ENCODE data around the gene ASF1B. TPM values are rescaled to one million over a fixed set of nuclear protein-coding genes. Genes with fewer than 3 reads are reported as not detected.

Gene ASF1B
- total and polyA plus RNA-seq, 2 donors from 2014 or later, result 0.49 to 1.8 TPM

DNA sequence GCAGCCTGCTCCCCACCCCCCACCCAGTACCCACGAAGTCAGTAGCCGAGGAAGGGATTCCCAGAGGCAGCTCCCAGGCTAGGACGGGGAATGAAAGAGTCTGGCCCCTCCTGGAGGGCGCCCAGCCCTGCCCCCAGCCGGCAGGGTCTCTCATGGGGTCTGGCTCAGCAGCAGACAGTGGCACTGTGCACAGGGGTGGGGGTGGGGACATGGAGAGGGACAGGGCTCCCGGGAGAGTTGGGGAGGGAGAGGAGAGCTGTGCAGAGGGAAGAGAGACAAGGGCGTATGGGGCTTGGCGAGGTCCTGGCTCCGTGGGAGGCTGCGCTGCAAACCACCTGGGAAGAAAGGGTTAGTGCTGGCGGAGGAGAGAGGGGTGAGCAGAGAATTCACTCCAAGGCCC is 27.7 kb upstream of the ASF1B start:
- Histone ChIP-seq H3K9me3 (ENCODE audit: control insufficient read depth in 2 of 3, insufficient read depth in 1 of 3, low read length in 3 of 3) (no peaks in the 10 kb centered on the region), H3K9ac (ENCODE audit: low read length in 3 of 3) (no peak overlapping the region), H3K27ac (ENCODE audit: low read depth in 2 of 2, low read length in 2 of 2) (no peak overlapping the region), H3K27me3 (ENCODE audit: control insufficient read depth, insufficient read depth, low read length) (no peaks in the 10 kb centered on the region), H3K36me3 (ENCODE audit: control insufficient read depth in 2 of 3, insufficient read depth in 3 of 3, low read length in 3 of 3) (peaks cover 0 to 6% (median 2%) of the 10 kb centered on the region in 3 donors), H3K4me3 (ENCODE audit: low read length in 3 of 3) (no peak overlapping the region), H3K4me1 (ENCODE audit: control insufficient read depth in 2 of 3, insufficient read depth in 2 of 3, low read depth in 1 of 3, low read length in 3 of 3) (no peaks in the 10 kb centered on the region)
- no peak for FAIRE-seq
- intact Hi-C loops (cut with DNase I), result no loop called here
- DNase-seq, result no peak
- TF ChIP-seq, protein P1, sequence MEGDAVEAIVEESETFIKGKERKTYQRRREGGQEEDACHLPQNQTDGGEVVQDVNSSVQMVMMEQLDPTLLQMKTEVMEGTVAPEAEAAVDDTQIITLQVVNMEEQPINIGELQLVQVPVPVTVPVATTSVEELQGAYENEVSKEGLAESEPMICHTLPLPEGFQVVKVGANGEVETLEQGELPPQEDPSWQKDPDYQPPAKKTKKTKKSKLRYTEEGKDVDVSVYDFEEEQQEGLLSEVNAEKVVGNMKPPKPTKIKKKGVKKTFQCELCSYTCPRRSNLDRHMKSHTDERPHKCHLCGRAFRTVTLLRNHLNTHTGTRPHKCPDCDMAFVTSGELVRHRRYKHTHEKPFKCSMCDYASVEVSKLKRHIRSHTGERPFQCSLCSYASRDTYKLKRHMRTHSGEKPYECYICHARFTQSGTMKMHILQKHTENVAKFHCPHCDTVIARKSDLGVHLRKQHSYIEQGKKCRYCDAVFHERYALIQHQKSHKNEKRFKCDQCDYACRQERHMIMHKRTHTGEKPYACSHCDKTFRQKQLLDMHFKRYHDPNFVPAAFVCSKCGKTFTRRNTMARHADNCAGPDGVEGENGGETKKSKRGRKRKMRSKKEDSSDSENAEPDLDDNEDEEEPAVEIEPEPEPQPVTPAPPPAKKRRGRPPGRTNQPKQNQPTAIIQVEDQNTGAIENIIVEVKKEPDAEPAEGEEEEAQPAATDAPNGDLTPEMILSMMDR (IDR thresholded peaks at IDR 0.05; ENCODE audit: borderline replicate concordance, extremely low read depth, insufficient read depth), result no peak

DNA sequence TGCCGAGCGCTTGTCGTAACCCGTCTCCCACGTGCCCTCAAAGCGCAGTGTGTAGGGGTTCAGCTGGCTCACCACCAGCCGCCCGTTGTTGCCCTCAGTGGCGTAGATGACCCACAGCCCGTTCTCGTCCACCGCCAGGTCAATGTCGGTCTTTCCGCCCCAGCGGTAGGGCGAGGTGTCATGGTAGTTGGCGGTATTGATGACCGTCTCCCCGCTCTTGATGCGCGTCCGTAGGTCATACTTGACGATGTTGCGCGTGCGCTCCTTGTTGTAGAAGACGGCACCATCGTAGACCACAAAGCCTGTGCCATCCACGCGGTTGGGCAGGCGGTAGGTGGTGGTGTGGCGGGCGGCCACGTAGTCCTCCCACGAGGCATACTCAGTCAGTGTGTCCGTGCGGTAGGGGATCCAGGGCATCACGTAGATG is 26.5 kb upstream of the ASF1B start:
- no peak overlapping the region for H3K9ac ChIP-seq (ENCODE audit: low read length in 3 of 3)
- DNase-seq (no peak), FAIRE-seq (no peak)
- no peak overlapping the region for H3K27ac ChIP-seq (ENCODE audit: low read depth in 2 of 2, low read length in 2 of 2)
- no peaks in the 10 kb centered on the region for H3K9me3 ChIP-seq (ENCODE audit: control insufficient read depth in 2 of 3, insufficient read depth in 1 of 3, low read length in 3 of 3)
- no peak overlapping the region for H3K4me3 ChIP-seq (ENCODE audit: low read length in 3 of 3)
- H3K27me3 ChIP-seq (ENCODE audit: control insufficient read depth, insufficient read depth, low read length), result no peaks in the 10 kb centered on the region
- no peaks in the 10 kb centered on the region for H3K36me3 ChIP-seq (ENCODE audit: control insufficient read depth in 2 of 3, insufficient read depth in 3 of 3, low read length in 3 of 3)
- intact Hi-C loops (cut with DNase I), result no loop called here
- no peaks in the 10 kb centered on the region for H3K4me1 ChIP-seq (ENCODE audit: control insufficient read depth in 2 of 3, insufficient read depth in 2 of 3, low read depth in 1 of 3, low read length in 3 of 3)
- TF ChIP-seq, protein P1 (IDR thresholded peaks at IDR 0.05; ENCODE audit: borderline replicate concordance, extremely low read depth, insufficient read depth), result no peak

DNA sequence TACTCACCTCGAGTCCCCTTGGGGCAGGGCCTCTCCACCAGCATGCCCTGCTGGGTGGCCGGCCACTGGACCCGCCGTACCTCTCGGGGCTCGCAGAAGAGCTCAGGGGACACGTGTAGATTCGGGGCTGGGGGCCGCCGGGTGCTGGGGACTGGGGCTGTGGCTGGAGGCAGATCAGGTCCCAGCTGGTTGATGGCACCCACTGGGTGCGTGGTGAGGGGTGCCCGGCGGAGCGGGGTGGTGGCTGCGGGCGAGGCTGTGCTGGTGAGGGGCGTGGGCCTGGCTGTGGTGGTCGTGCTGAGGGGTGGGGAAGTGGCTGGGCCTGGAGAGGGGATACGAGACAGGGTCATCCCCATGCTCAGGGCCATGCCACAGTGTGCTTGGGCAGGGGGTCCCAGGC is 24.9 kb upstream of the ASF1B start:
- H3K4me1 ChIP-seq (ENCODE audit: control insufficient read depth in 2 of 3, insufficient read depth in 2 of 3, low read depth in 1 of 3, low read length in 3 of 3), result no peaks in the 10 kb centered on the region
- TF ChIP-seq, protein P1 (IDR thresholded peaks at IDR 0.05; ENCODE audit: borderline replicate concordance, extremely low read depth, insufficient read depth), result no peak
- FAIRE-seq (no peak), DNase-seq (peak in 1 of 5 donors; percentile 43)
- intact Hi-C loops (cut with DNase I), result no loop called here
- no peak overlapping the region for H3K4me3 ChIP-seq (ENCODE audit: low read length in 3 of 3)
- H3K36me3 ChIP-seq (ENCODE audit: control insufficient read depth in 2 of 3, insufficient read depth in 3 of 3, low read length in 3 of 3), result no peaks in the 10 kb centered on the region
- no peaks in the 10 kb centered on the region for H3K9me3 ChIP-seq (ENCODE audit: control insufficient read depth in 2 of 3, insufficient read depth in 1 of 3, low read length in 3 of 3)
- H3K27ac ChIP-seq (ENCODE audit: low read depth in 2 of 2, low read length in 2 of 2), result no peak overlapping the region
- no peaks in the 10 kb centered on the region for H3K27me3 ChIP-seq (ENCODE audit: control insufficient read depth, insufficient read depth, low read length)
- H3K9ac ChIP-seq (ENCODE audit: low read length in 3 of 3), result no peak overlapping the region

Measured in kidney (tissue), 14 donors.